HUDEP-2 (cell line): ENCODE data around the gene EID3.

Source experiments
- DNase-seq, 76 experiments: peaks; one replicate each; lab custom pipeline; 2025; ENCODE audit not compliant: unreplicated experiment in 76 of 76; lab: John Stamatoyannopoulos, UW

The EID3 gene

DNA sequence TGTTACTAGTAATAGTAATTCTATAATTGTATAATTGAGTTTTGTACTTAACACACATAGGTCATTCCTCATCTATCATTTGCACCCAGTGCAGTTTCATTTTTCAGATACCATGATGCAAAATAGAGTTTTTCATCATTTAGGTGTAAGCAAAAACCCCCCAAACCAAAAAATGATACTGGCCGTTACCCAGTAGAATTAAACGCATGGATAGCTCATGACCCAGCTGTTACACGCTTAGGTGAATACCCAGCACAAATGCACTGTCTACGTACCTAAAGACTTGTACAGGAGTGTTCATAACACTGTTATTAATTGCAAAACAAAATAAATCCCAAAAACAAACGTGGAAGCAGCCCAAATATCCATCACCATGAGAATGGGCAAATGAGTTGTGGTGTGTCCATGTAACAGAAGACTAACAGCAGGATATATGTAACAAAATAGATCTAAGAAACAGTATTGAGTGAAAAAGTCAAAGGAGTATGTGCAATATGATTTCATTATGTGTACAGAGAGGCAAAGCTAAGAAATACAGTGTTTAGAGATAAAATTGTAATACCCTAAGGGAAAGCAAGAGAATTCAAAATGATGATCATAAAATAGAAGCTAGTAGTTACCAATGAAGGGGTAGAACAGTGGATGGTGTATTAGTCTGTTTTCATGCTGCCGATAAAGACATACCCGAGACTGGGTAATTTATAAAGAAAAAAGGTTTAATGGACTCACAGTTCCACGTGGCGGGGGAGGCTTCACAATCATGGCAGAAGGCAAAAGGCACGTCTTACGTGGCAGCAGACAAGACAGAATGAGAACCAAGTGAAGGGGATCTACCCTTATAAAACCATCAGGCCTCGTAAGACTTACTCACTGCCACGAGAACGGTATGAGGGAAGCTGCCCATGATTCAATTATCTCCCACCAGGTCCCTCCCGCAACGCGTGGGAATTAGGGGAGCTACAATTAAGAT lies 49.8 kb downstream of the EID3 start:
- no peak for DNase-seq

- no peak for DNase-seq
Measured at GRCh38 chr12:104354167-104354867, 50.8 kb downstream of the EID3 start.
